NCI-H82 (cell line): ENCODE results near the gene LPIN1.

Source experiments
- DNase-seq: peaks from one replicate; lab custom pipeline; 2025; lab: John Stamatoyannopoulos, UW

Gene LPIN1

GRCh38 chr2:11866358-11867335, 120.2 kb downstream of the LPIN1 start:
- DNase-seq = no peak

- no peak for DNase-seq
These were observed 121.5 kb downstream of the LPIN1 start for GRCh38 chr2:11867926-11868325.

GRCh38 chr2:11869391-11869991, 123.1 kb downstream of the LPIN1 start:
- DNase-seq = no peak

- DNase-seq = no peak
These were observed 123.6 kb downstream of the LPIN1 start for GRCh38 chr2:11870064-11870463.

- no peak for DNase-seq
These were observed 124.2 kb downstream of the LPIN1 start for GRCh38 chr2:11870584-11870983.

GRCh38 chr2:11871421-11871820, 125.0 kb downstream of the LPIN1 start:
- no peak for DNase-seq

GRCh38 chr2:11872247-11872947, 126.0 kb downstream of the LPIN1 start:
- no peak for DNase-seq

- DNase-seq = no peak
These were observed 126.5 kb downstream of the LPIN1 start for GRCh38 chr2:11872948-11873269.

GRCh38 chr2:11873356-11874154, 127.1 kb downstream of the LPIN1 start:
- no peak for DNase-seq

GRCh38 chr2:11874861-11875260, 128.4 kb downstream of the LPIN1 start:
- DNase-seq = no peak

- no peak for DNase-seq
These were observed 129.0 kb downstream of the LPIN1 start for GRCh38 chr2:11875481-11875880.

- no peak for DNase-seq
These were observed 130.0 kb downstream of the LPIN1 start for GRCh38 chr2:11876436-11876835.

GRCh38 chr2:11876889-11877288, 130.5 kb downstream of the LPIN1 start:
- DNase-seq = no peak
